Stimulated activated CD8-positive, alpha-beta memory T cell treated with anti-CD3 and anti-CD28 coated beads, Interleukin-15, amount 100 ng/mL, for 4 hours (primary cell): ENCODE data around the gene CTNNA3.
"Not testable (repeated sequence)": the region's sequence is repeated elsewhere in the genome, so short reads cannot be mapped to it uniquely, and the experiment has no call there.

Experiments
- DNase-seq, 2 donors: peaks; one replicate each; pipeline ENCODE4 v3.0.0-alpha.2; 2020; ENCODE audit warnings: low read depth in 2 of 2

The CTNNA3 gene

DNA sequence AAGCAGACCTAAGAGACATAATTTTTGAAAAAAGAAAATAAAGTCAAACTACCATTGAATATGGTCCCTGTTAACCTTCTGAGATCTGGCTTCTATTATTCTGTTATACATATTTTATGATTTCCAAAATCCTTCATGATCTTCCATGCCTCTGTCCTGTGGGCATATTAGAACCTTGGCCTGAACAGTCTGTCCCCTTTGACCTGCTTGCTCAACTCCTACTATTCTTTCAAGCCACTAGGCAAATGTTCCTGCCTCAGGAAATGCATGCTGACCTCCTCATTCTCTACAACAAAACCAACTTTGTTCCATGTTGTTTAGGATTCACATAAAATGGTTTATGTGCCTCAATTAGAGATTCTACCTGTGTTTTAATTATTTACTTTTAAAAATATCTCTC, 1315.0 kb downstream of the CTNNA3 start:
- no peak for DNase-seq

DNA sequence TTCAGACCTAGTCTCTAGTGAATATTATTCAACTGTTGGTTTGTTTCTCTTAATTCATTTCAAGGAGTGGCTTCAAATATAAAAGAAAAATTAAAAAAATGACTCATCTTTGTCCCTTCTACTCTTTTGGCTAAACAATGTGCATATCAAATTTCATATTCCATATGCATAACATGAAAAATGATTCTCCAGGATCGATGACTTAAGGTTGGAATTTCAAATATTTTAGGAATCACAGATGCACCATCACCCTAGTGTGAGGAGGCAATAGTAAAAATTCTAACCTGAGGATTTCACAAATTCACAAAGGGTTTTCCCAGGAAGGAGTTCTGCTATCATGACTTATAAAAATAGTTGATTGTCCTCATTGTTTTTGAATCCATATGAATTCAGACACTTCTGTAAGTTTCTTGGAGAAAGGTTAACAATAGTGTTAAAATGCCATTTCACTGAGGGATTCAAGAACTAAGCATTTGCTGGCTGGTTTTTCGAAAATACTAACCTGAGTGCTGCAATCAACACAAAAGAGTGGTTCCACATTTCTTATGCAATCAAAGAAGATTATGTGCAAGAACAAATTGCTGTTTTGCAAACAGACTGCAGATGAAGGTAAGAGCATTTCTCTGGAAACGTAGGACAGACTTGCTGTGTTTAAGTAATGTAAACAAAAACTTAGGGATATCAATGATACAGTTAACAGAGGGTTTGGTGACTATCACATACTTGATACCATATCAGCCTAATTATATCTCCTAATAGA, 1317.7 kb downstream of the CTNNA3 start:
- DNase-seq: no peak

DNA sequence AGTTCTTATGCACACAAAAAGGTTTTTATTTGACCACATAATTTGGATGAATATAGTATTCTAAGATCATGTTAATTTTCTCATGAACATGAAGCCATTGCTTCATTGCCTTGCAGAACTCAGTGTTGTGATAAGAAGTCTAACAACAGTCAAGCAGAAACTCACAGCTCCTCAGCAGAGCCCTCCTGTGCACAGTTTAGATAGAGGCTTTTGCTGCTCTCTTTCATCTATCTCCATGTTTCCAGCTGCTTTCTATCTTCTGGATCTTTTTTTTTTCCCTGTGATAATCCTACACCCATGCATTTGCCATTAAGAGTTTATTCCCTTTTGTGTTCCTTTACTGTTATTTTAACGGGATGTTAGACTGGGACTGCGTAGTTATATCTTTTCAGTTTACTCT, 1327.8 kb downstream of the CTNNA3 start:
- no peak for DNase-seq

DNA sequence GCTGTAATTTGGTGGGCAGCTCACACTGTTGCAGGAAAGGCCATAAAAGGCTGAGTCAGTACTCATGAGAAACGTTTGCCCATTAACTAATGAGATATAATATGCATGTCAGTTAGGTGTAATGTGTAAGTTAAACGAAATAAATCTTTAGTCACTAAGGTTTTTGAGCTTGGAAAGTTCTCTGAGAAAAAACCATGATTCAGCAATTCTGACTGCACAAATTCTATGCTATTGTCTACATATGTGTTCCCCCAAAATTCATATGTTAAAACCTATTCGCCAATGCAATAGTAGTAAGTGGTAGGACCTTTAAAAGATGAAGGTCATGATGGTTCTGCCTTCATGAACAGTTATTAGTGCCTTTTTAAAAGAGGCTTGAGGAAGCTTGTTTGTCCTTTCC, 1329.8 kb downstream of the CTNNA3 start:
- DNase-seq: no peak

DNA sequence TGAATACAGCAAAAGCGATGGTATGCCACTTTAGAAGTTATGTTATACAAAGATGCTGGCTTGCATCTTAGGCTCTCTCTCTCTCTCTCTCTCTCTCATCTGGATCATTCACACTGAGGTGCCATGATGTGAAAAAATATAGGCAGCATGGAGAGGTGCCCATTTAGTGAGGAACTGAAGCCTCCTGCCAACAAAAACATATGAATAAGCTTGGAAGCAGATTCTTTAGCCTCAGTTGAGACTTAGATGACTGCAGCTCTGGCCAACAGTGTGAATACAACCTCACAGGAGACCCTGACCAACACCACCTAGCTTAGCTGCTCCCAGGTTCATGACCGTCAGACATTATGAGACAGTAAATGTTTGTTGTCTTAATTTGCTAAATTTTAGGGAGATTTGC, 1330.3 kb downstream of the CTNNA3 start:
- DNase-seq: no peak

DNA sequence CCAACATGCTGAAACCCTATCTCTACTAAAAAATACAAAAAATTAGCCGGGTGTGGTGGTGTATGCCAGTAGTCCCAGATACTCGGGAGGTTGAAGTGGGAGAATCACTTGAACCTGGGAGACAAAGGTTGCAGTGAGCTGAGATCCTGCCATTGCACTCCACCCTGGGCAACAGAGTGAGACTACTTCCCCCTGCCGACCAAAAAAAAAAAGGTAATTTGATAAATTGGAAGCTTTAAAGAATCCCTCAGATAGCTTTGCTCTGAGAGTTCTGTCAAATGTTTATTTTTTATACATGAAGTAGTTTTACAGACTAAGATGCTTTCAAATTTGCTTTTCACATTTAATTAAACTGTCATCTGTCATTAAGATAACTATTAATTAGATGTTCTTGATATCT, 1333.5 kb downstream of the CTNNA3 start:
- no peak for DNase-seq

DNA sequence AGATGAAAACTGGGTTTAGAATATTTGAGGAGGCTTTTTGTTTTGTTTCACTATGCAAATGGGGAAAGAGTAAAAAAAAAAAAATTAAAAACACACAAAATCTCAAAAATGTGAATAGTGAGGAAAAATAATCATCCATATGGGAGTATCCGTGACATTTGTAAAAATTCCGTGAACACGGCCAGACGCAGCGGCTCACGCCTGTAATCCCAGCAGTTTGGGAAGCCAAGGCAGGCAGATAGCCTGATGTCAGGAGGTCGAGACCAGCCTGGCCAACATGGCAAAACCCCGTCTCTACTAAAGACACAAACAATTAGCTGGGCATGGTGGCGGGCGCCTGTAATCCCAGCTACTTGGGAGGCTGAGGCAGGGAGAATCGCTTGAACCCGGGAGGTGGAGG, 1342.2 kb downstream of the CTNNA3 start:
- not testable (repeated sequence) for DNase-seq

DNA sequence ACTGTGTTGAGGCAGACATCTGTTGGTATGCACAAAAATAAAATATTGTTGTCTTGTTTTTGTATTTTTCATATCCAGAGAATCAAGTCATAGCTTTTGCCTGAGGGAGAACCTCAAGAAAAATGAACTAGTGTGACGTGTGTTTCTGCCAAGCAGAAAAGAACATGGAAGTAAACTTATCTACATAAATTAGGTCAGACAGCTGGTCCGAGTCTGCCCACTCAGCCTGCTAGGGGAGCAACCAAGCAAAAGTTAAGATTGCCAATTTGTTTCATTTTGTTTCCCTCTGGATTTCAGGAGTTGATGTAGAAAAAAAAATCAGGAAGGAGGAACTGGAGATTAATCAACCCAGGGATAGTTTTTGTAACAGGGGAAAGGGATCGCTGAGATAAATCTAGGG, 1342.6 kb downstream of the CTNNA3 start:
- no peak for DNase-seq

DNA sequence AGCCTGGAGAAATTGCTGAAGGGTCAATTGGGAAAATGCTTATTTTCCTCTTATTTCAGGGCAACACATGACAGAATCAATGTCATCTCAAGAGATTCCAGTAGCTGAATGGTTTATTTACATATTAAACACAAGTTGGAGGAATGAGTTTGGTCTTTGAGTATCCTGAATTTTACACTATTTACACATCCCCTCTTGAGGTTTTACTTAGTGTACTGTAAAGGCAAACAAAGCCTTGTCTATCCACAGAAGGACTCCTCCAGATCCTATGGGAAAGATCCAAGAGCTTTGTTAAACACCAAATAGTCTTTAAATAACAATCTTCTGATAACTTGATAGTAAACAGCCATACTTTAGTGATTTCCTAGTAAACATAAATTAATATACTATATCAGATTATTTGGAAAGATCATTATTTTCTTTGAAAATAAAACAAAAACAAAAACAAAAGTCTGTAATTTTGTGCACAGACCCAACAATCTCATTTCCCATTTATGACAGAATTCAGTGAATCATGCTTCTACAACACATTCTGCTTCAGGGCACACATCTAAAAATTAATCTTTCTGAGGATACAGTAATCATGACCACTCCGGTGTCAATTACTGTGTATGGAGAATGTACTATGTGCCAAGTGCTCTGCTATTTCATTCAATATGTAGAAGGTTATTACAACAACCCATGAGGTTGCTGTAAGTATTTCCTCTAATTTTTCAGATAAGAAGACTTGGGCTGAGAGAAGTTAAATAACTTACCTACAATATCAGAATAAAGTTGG, 1345.2 kb downstream of the CTNNA3 start:
- DNase-seq: no peak

DNA sequence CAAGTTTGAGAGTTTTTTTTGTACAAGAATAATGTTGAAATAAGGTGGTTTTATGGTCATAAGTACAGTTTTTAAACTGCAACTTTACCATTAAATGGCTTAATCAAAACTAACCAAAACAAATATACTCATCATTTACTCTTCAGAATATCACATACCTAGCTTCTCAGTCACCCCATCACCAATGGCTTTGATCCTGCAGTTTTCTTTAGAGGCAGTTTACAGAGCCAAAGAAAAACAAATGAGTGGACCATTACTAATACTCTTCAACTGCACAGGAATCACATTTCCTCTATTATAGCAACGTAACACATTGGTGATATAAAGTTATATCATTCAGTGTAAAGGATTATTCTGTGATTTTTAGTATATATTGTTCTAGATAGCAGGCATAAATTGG, 1346.3 kb downstream of the CTNNA3 start:
- DNase-seq: no peak

DNA sequence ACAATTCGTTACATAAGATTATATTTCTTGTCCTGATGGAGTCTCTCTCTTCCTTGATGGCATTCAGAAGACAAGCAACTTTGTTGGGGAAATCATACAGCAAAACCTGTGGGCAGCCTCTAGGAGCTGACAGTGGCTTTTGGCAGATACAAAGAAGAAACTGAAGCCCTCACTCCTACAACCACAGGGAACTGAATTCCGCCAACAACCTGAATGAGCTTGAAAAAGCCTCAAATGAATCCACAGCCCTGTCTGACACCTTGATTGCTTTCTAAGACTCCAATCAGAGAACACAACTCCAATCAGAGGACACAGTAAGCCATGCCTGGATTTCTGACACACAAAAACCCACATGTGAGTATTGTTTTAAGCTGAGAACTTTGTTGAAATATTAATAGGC, 1346.9 kb downstream of the CTNNA3 start:
- DNase-seq: no peak

DNA sequence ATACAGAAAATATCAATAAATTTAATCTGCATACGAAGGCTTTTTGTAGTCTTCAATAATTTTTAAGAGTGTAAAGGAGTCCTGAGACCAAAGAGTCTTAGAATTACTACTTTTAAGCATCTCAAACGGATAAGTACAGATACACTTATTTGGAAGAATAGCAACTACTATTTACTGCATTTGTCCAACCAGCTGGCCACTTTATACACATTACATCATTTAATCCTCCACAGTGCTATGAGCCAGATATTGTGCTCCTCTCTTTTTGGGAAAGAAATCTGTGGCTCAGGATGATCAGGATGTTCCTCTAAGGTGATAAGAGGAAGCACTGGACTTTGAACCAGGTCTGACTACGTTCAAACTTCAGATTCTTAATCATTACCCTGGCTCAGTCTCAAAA, 1358.8 kb downstream of the CTNNA3 start:
- DNase-seq: no peak

DNA sequence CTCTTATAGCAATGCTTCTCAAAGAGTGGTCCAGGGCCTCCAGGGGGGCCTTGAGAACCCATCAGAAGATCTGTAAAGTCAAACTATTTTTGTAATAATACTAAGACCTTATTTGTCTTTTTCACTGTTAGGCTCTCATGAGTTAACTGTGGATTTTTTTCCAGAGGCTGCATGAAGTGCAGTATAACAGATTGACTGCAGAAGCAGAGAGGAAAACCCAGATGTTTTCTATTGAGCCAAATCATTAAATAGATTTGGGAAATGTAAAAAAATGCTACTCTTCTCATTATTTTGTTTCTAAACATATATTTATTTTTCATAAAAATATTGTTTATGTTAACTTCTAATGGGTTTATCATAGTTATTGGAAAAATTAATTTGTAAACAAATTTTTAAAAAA, 1359.2 kb downstream of the CTNNA3 start:
- DNase-seq: no peak

DNA sequence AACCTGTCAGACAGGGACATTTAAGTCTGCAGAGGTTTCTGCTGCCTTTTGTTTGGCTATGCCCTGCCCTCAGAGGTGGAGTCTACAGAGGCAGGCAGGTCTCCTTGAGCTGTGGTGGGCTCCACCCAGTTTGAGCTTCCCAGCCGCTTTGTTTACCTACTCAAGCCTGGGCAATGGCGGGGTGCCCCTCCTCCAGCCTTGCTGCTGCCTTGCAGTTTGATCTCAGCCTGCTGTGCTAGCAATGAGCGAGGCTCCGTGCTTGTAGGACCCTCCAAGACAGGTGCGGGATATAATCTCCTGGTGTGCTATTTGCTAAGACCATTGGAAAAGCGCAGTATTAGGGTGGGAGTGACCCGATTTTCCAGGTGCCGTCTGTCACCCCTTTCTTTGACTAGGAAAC, 1360.2 kb downstream of the CTNNA3 start:
- not testable (repeated sequence) for DNase-seq

DNA sequence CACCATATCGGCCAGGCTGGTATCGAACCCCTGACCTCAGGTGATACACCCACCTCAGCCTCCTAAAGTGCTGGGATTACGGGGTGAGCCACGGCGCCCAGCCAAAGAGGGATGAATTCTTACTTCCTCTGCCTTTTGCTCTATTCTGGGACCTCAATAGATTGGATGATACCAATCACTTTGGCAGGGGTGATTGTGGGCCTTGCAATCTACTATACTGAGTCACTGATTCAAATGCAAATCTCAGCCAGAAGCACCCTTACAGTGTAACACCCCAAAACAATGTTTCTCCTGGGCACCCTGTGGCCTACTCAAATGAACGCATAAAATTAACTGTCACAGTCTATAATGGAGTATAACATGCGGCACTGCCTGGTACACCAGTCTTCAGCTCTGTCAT, 1366.8 kb downstream of the CTNNA3 start:
- no peak for DNase-seq

DNA sequence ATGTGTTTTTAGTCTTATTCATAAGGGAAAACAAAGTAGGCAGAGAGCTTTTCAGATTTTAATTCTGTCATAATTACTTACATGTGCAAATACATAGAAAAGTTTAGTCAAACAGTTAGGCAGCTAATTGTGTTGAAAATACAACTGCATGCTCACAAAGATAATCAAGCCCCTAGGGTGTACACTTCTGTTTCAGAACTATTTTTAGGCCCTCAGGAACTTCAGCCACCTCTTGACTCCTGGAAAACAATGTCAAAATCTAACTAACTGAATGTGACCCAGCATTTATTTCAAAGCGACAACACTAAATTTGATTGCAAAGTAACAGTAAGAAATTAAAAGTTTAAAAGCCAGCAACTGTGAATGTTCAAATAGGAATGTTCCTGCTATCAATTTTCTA, 1369.1 kb downstream of the CTNNA3 start:
- DNase-seq: no peak

DNA sequence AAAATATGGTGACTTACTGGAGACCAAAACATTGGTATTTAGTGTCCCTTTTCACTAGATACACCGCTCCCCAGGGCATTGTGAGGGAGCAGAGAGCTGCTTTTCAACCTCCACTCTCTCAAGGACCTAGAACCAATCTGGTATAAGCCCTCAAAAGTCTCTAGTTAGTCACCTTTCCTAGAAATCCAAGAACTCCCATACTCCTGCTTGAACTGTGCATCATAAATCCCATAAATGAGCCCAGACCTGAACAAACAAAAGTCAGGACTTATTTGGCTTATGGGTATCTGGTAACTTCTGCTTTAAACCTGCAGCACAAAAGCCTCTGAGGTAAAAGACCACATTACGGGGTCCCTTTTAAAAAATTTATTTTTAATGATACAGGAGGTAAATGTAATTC, 1373.2 kb downstream of the CTNNA3 start:
- DNase-seq: no peak

DNA sequence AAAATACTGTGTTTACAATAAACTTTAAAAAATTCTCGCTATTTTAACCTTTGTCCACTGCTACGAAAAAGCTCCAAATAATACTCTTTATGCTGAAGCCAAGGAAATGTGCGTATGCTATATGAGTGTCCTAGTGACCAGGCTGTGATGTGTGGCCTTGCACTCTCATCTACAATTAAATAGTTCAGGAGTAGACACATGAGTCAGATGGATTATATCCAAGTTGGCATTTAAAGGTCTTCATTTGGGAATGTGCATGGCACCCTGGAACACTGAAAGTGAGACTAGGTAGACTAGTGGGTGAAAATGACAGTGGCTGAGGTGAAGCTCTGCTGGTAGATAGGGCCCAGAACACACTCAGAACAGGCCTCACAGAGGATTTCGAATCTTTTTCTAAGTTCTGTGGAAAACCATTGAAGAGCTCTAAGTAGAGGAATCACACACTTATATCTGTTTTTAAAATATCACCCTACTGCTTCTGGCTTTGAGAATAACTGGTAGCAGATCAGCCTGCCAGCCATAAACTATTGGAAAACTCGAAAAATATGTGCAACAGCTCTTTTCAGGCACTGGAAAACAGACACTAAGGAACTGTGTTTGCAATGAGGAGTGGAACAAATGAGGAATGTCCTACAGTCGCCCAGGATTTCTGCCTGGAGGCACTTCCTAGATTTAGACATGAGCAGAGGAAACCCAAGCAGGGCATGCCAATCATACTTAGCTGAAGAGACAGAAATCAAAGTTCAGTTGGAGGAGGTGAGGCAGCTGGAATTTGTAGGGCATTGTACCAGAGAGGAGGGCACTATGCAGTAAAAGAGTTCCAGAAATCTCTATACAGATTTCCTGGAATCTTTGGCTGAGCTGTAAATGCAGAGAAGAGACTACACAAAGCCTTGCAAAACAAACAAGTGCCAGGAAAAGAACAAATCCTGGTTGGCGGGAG, 1374.0 kb downstream of the CTNNA3 start:
- DNase-seq: no peak

DNA sequence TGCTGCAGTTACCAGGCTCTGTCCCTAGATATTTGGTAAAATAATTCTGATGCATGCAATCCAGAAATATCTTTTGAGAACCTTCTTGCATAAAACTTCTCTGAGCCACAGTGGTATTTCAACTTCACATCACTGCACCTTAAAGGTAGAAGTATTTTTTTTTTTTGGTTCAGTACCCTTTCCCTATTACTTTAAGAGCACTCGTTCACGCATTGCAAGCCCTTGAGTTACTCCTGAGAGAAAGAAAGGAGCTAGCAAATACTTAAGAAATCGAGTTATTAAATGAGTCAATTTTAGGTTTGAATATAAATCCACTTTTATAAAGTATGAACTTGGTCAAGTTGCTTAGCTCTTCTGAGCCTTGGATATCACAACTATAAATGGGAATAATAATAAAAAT, 1377.2 kb downstream of the CTNNA3 start:
- DNase-seq: no peak

DNA sequence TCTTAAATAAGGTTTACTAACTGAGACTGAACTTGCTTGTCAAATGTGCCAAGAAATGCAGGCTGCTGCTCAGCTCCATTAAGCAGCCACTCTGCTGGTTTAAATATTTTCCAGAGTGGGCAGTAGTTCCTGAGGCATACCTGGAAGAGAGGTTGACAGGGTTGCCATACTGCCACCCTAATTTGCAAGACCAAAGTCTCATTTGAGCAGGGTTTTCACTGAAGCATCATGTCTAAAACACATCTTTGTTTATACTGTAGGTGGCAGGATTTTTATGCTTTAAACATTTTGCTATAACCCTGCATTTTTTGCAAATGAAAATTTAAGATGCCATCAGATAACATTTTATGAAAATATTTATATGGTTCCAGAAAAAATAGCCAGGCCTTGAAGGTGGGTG, 1388.2 kb downstream of the CTNNA3 start:
- DNase-seq: no peak

DNA sequence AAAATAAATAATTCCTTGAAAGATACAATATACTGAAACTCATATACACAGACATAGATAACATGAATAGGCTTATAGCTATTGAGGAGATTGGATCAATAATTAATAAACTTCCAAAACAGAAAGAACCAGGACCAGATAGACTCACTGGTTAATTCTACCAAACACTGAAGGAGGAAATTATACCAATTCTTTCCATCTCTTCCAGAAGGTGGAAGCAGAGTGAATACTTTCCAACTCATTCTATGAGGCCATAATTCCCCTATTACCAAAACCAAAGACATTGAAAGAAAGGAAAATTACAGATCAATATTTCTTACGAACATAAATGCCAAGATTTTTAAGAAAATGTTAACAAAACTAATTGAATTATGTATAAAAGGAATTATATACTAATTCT, 1394.9 kb downstream of the CTNNA3 start:
- DNase-seq: no peak

DNA sequence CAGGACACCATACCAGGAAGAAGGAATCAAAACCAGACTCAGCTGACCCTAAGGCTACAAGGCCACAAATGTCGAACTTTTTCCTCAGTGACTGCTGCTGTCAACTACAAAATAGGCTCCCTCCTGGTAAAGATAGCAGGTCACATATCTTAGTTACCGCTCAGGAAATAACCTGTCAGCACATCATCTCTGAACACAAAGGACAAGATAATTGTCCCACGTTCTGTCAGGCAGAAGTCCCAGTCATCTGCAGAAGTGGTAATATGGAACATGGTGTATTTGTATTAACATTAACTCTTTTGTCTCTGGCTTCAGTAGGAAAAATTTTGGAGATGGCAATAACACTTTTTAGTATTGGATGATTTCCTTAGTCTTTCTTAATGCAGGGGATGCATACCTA, 1400.4 kb downstream of the CTNNA3 start:
- DNase-seq: no peak
